H1 (cell line): ENCODE data around the gene RNF38. TPM values are rescaled to one million over a fixed set of nuclear protein-coding genes. Genes with fewer than 3 reads are reported as not detected.
A peak's percentile ranks its signal among the peaks of the same experiment; 100 is the strongest.

Experiments
- polyA plus RNA-seq, 7 experiments: library from polyadenylated mRNA; depleted of rRNA in 3 of 7; stranded (reverse) in 5 of 7; unstranded in 2 of 7; fragments of >200 nt in 5 of 7; fragments of 200-250 nt in 2 of 7; gene quantifications; 1 replicate in 5 of 7; 2 replicates in 1 of 7; 4 replicates in 1 of 7; pipeline versions ENCODE4 v1.2.1 to v1.2.3, GENCODE V29; 2011 to 2013; ENCODE audit warnings: missing spikeins in 2 of 7, mixed read lengths in 2 of 7
- total RNA-seq: library from RNA; stranded (reverse); fragmentation: NEBNext Ultra II Directional; extraction: Animal tissue kit (Norgen Biotek cat#: 25700); gene quantifications from 2 replicates; pipeline ENCODE4 v1.2.1, GENCODE V29; 2021
- TF ChIP-seq, protein P1 (sequence below), 3 experiments: IDR thresholded peaks; 1 replicate in 2 of 3; 2 replicates in 1 of 3; pipeline versions ENCODE4 v1.5.1 to v1.6.1; 2011; ENCODE audit warnings: low read length in 3 of 3, mild to moderate bottlenecking in 3 of 3, inconsistent platforms in 2 of 3, low read depth in 1 of 3, moderate library complexity in 1 of 3; ENCODE audit not compliant: insufficient read depth in 1 of 3; ENCODE audit errors: control extremely low read depth in 1 of 3

The RNF38 gene
- total and polyA plus RNA-seq, 2 of the 8 experiments (the other 6 are each of a cell fraction or from before 2014, with no cell fraction given), result 54.9 to 60.9 TPM

DNA sequence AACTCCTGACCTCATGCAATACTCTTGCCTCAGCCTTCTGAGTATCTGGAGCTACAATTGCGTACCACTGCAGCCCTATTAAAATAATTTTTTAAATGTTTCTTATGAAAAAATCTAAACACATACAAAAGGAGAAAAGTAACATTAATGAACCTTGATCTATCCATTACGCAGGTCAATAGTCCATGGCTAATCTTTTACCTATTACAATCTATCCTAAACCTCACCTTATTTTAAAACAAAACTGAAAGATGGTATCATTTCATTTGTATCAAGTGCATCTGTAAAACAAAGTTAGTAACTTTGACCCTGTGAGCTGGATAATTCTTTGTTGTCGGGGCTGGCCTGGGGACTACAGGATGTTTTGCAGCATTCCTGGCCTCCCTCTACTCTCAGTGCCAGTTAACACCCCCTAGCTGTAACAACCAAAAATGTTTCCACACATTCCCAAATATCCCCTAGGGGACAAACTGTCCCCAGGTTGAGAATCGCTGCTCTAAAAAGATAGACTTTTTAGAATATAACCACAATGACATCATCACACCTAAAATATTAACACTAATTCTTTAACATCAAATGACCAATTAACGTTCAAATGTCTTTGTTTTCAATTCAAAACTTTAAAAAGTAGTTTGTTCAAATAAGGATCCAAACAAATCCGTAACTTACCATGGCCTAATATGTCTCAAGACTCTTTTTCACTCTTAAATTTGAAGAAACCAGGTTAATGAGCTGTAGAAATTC is 54.8 kb downstream of the RNF38 start (continued):
- TF ChIP-seq, protein P1, sequence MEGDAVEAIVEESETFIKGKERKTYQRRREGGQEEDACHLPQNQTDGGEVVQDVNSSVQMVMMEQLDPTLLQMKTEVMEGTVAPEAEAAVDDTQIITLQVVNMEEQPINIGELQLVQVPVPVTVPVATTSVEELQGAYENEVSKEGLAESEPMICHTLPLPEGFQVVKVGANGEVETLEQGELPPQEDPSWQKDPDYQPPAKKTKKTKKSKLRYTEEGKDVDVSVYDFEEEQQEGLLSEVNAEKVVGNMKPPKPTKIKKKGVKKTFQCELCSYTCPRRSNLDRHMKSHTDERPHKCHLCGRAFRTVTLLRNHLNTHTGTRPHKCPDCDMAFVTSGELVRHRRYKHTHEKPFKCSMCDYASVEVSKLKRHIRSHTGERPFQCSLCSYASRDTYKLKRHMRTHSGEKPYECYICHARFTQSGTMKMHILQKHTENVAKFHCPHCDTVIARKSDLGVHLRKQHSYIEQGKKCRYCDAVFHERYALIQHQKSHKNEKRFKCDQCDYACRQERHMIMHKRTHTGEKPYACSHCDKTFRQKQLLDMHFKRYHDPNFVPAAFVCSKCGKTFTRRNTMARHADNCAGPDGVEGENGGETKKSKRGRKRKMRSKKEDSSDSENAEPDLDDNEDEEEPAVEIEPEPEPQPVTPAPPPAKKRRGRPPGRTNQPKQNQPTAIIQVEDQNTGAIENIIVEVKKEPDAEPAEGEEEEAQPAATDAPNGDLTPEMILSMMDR (IDR thresholded peaks at IDR 0.05; ENCODE audit: control extremely low read depth in 1 of 3, insufficient read depth in 1 of 3, low read depth in 1 of 3, low read length in 3 of 3), result peak in 2 of 3 experiments; percentile 42 to 68; a peak in 3 of 4 replicates
